ENCODE measurements around the gene NFIX.

DNA sequence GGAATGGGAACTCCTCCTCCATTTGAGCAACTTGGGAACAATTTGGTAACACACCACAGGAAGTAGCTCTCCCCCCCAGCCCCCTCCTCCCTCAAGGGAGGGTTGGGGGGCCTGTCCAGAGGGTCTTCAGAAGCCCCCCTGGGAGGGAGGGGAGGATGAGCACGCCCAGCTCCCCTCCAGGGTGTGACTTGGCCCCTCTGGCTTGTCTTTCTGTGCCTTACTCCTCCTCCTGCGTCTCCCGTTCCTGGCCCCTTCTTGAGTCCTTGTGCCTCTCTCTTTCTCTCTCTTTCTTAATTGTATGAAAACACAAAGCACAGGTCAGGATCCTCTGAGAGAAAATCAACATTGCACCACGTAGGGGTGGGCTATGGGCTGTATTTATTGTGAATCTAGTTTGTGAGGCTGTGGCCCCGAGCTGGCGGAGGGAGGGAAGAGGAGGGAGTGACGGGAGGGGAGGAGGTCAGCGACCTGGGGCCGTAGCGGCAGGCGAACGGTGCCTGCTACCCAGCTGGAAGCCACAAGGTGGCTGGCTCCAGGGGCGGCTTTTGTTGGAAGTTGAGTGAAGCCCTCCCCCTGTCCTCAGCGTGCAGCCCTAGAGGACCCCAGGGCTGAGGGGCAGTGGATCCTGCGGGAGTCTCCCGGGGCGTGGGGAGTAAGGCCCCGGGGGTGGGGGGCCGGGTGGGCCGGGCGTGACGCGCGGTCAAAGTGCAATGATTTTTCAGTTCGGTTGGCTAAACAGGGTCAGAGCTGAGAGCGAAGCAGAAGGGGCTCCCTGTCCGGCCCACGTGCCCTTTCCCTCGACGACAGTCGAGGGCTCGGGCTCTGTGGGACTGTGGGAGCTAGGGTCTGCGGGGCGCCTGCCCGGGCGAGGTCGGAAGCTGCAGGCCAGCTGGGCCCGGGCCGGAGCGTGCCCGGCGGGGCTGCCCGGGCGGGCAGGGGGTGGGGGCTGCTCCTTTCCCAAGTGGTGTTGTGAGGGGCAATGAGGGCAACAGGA lies 101.0 kb downstream of the NFIX start:
- TF ChIP-seq, protein P1, sequence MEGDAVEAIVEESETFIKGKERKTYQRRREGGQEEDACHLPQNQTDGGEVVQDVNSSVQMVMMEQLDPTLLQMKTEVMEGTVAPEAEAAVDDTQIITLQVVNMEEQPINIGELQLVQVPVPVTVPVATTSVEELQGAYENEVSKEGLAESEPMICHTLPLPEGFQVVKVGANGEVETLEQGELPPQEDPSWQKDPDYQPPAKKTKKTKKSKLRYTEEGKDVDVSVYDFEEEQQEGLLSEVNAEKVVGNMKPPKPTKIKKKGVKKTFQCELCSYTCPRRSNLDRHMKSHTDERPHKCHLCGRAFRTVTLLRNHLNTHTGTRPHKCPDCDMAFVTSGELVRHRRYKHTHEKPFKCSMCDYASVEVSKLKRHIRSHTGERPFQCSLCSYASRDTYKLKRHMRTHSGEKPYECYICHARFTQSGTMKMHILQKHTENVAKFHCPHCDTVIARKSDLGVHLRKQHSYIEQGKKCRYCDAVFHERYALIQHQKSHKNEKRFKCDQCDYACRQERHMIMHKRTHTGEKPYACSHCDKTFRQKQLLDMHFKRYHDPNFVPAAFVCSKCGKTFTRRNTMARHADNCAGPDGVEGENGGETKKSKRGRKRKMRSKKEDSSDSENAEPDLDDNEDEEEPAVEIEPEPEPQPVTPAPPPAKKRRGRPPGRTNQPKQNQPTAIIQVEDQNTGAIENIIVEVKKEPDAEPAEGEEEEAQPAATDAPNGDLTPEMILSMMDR (IDR thresholded peaks at IDR 0.05): peak in 1 of 2 donors; percentile 25
- TF ChIP-seq POLR2AphosphoS5 (IDR thresholded peaks at IDR 0.05): no peak
